Neural progenitor cell (in vitro differentiated cells): Measurements from ENCODE around the gene RALGAPA2. TPM values are rescaled to one million over a fixed set of nuclear protein-coding genes. Genes with fewer than 3 reads are reported as not detected.
A peak's percentile ranks its signal among the peaks of the same experiment; 100 is the strongest.

Experiments used
- DNase-seq: peaks from one replicate; pipeline ENCODE4 v3.0.0-alpha.2; 2016; ENCODE audit warnings: low spot score
- H2AFZ ChIP-seq: fragments of 200-600 bp; sonication (generic); replicated peaks from 2 replicates; pipeline ENCODE4 v1.6.1; 2016; ENCODE audit warnings: antibody characterized with exemption
- H3F3A ChIP-seq: fragments of 200-600 bp; sonication (generic); 2 replicates; pipeline ENCODE4 v1.6.1; 2016; ENCODE audit warnings: antibody characterized with exemption, low read depth
- H3K27ac ChIP-seq: fragments of 200-600 bp; sonication (generic); 2 replicates; pipeline ENCODE4 v1.5.1; 2016; ENCODE audit warnings: mild to moderate bottlenecking
- H3K27me3 ChIP-seq: fragments of 200-600 bp; sonication (generic); 2 replicates; pipeline ENCODE4 v1.6.1; 2016; ENCODE audit warnings: mild to moderate bottlenecking, moderate library complexity
- H3K36me3 ChIP-seq: fragments of 200-600 bp; sonication (generic); 2 replicates; pipeline ENCODE4 v1.5.1; 2016
- H3K4me1 ChIP-seq: fragments of 200-600 bp; sonication (generic); 2 replicates; pipeline ENCODE4 v1.6.1; 2016; ENCODE audit warnings: mixed run types
- H3K4me2 ChIP-seq: fragments of 200-600 bp; sonication (generic); 2 replicates; pipeline ENCODE4 v1.6.1; 2016
- H3K4me3 ChIP-seq: fragments of 200-600 bp; sonication (generic); 2 replicates; pipeline ENCODE4 v1.5.1; 2016
- H3K79me2 ChIP-seq: fragments of 200-600 bp; sonication (generic); 2 replicates; pipeline ENCODE4 v1.6.1; 2016; ENCODE audit warnings: low read depth
- H3K9ac ChIP-seq: fragments of 200-600 bp; sonication (generic); 2 replicates; pipeline ENCODE4 v1.6.1; 2016
- H3K9me3 ChIP-seq: fragments of 200-600 bp; sonication (generic); 2 replicates; pipeline ENCODE4 v1.5.1; 2016; ENCODE audit warnings: low read depth
- H4K20me1 ChIP-seq: fragments of 200-600 bp; sonication (generic); 2 replicates; pipeline ENCODE4 v1.6.1; 2016; ENCODE audit warnings: low read depth
- H3K27ac Mint-ChIP-seq: 3 replicates; pipeline ENCODE4 v1.8.0; 2021; ENCODE audit warnings: mixed read lengths
- H3K27me3 Mint-ChIP-seq: 2 replicates; pipeline ENCODE4 v1.8.0; 2022; ENCODE audit warnings: low read depth, mild to moderate bottlenecking, inconsistent platforms, moderate library complexity, mixed read lengths; ENCODE audit not compliant: insufficient read depth
- H3K36me3 Mint-ChIP-seq: 3 replicates; pipeline ENCODE4 v1.8.0; 2021; ENCODE audit warnings: mixed read lengths
- H3K4me1 Mint-ChIP-seq: 3 replicates; pipeline ENCODE4 v1.8.0; 2021; ENCODE audit warnings: mixed read lengths
- H3K4me3 Mint-ChIP-seq: 3 replicates; pipeline ENCODE4 v1.8.0; 2021; ENCODE audit warnings: mild to moderate bottlenecking, moderate library complexity, mixed read lengths
- H3K9me3 Mint-ChIP-seq: 3 replicates; pipeline ENCODE4 v1.8.0; 2020; ENCODE audit warnings: mixed read lengths
- EZH2 ChIP-seq: fragments of 200-600 bp; sonication (generic); IDR thresholded peaks from 2 replicates; pipeline ENCODE4 v1.6.1; 2017; ENCODE audit warnings: antibody characterized with exemption, mild to moderate bottlenecking, moderate library complexity
- EZH2phosphoT487 ChIP-seq: fragments of 200-600 bp; sonication (generic); IDR thresholded peaks from 2 replicates; pipeline ENCODE4 v1.6.1; 2017; ENCODE audit warnings: antibody characterized with exemption
- total RNA-seq: library from RNA; depleted of rRNA; stranded (reverse); fragments of >200 nt; gene quantifications from 2 replicates; pipeline ENCODE4 v1.2.3, GENCODE V29; 2015; ENCODE audit warnings: low replicate concordance
- TF ChIP-seq, protein P1 (sequence below): fragments of 200-600 bp; sonication (generic); IDR thresholded peaks from 2 replicates; pipeline ENCODE4 v1.5.1; 2017; ENCODE audit warnings: antibody characterized with exemption, mild to moderate bottlenecking

The RALGAPA2 gene
- total RNA-seq, 1 donor from 2014 or later: 25.9 TPM

DNA sequence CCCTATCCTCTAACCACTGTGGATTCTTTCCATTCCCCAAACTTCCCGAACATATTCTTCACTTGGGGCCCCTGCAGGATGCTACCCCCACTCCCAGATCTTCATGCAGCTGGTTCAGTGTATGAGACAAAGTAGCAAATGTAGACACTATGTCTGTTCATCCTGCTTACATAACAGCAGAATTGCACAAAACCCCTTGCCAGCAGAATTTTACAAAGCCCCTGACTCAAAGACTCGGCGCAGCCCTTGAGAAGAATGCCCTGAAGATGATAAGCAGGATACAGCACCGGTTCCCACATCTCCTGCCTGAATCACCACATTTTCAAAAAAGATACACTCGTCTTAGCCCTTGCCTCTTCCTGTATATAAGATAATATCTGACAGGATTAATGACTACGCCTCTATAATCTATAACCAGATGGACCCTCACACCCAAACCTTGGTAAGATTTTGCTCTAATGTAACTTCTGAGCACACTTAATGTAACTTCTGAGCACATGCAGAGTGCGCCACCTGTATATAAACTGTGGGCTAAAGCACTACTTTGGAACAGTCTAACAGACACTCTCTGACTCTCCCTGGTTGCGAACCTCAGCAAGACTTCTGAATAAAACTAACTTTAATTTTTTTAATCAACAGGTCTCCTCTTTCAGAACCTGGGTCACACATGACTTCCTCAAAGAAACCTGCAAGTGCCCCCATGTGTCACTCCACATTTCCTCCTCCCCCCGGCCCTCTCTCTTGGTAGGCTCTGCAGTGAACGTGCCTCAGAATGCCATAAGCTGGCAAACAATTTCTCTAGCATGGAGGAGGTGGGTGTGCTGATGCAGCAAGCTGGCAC lies 28.7 kb downstream of the RALGAPA2 start:
- peaks cover 4% of the 10 kb centered on the region for H3K4me1 Mint-ChIP-seq
- H4K20me1 ChIP-seq: peaks cover 14% of the 10 kb centered on the region
- peaks cover 61% of the 10 kb centered on the region for H3K79me2 ChIP-seq
- H3K4me3 Mint-ChIP-seq: no peak overlapping the region
- peaks cover 10% of the 10 kb centered on the region for H3K4me1 ChIP-seq
- no peak overlapping the region for H3K9ac ChIP-seq
- no peaks in the 10 kb centered on the region for H3K36me3 ChIP-seq
- no peak for TF ChIP-seq EZH2
- TF ChIP-seq EZH2phosphoT487: no peak
- TF ChIP-seq, protein P1, sequence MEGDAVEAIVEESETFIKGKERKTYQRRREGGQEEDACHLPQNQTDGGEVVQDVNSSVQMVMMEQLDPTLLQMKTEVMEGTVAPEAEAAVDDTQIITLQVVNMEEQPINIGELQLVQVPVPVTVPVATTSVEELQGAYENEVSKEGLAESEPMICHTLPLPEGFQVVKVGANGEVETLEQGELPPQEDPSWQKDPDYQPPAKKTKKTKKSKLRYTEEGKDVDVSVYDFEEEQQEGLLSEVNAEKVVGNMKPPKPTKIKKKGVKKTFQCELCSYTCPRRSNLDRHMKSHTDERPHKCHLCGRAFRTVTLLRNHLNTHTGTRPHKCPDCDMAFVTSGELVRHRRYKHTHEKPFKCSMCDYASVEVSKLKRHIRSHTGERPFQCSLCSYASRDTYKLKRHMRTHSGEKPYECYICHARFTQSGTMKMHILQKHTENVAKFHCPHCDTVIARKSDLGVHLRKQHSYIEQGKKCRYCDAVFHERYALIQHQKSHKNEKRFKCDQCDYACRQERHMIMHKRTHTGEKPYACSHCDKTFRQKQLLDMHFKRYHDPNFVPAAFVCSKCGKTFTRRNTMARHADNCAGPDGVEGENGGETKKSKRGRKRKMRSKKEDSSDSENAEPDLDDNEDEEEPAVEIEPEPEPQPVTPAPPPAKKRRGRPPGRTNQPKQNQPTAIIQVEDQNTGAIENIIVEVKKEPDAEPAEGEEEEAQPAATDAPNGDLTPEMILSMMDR: no peak
- H2AFZ ChIP-seq: no peak overlapping the region
- H3K27ac ChIP-seq: no peak overlapping the region
- no peak for DNase-seq
- no peaks in the 10 kb centered on the region for H3F3A ChIP-seq
- H3K9me3 ChIP-seq: no peaks in the 10 kb centered on the region
- H3K27ac Mint-ChIP-seq: no peak overlapping the region
- H3K4me3 ChIP-seq: no peak overlapping the region
- H3K9me3 Mint-ChIP-seq: peaks cover 2% of the 10 kb centered on the region
- H3K27me3 Mint-ChIP-seq: peaks cover 2% of the 10 kb centered on the region
- H3K36me3 Mint-ChIP-seq: peaks cover 13% of the 10 kb centered on the region
- H3K4me2 ChIP-seq: no peak overlapping the region
- H3K27me3 ChIP-seq: no peaks in the 10 kb centered on the region

DNA sequence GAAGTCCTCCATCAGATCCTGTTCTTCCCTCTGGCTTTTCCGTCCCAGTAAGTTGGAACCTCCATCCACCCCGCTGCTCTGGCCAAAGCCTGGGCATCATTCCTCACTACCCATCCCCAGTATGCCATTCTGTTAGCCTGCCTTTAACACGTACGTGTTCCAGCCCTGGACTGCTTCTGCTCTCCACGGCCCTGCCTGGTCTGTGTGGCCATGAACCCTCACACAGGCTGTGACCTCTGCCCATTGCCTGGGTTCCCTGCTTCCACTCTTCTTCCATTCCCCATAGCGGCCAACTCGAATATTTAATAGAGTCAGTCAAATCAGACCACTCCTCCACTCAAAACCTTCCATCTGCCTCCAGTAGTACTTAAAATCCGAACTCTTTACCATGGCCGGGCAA lies 29.4 kb downstream of the RALGAPA2 start:
- Histone ChIP-seq H3K27ac (no peak overlapping the region), H3K27me3 (no peaks in the 10 kb centered on the region), H3K4me1 (peaks cover 10% of the 10 kb centered on the region), H3K36me3 (no peaks in the 10 kb centered on the region), H3K79me2 (peaks cover 55% of the 10 kb centered on the region), H3K9me3 (no peaks in the 10 kb centered on the region), H4K20me1 (peaks cover 14% of the 10 kb centered on the region), H3K4me2 (no peak overlapping the region), H3K4me3 (no peak overlapping the region), H2AFZ (no peak overlapping the region), H3K9ac (no peak overlapping the region), H3F3A (no peaks in the 10 kb centered on the region)
- H3K27ac Mint-ChIP-seq: no peak overlapping the region
- no peak overlapping the region for H3K4me3 Mint-ChIP-seq
- peaks cover 4% of the 10 kb centered on the region for H3K4me1 Mint-ChIP-seq
- H3K9me3 Mint-ChIP-seq: peaks cover 2% of the 10 kb centered on the region
- H3K27me3 Mint-ChIP-seq: peaks cover 2% of the 10 kb centered on the region
- DNase-seq: no peak
- peaks cover 17% of the 10 kb centered on the region for H3K36me3 Mint-ChIP-seq
- TF ChIP-seq EZH2phosphoT487 (no peak), EZH2 (no peak)
- TF ChIP-seq, protein P1: no peak

- DNase-seq: no peak
- H3K9me3 ChIP-seq: no peaks in the 10 kb centered on the region
- H3K9ac ChIP-seq: no peak overlapping the region
- H3K4me2 ChIP-seq: no peak overlapping the region
- no peak overlapping the region for H2AFZ ChIP-seq
- H3K79me2 ChIP-seq: peaks cover 39% of the 10 kb centered on the region
- no peak overlapping the region for H3K27ac ChIP-seq
- peaks cover 20% of the 10 kb centered on the region for H3K36me3 Mint-ChIP-seq
- TF ChIP-seq EZH2phosphoT487: no peak
- no peak for TF ChIP-seq EZH2
- TF ChIP-seq, protein P1: no peak
- no peaks in the 10 kb centered on the region for H3F3A ChIP-seq
- peak overlapping the region; percentile 58 for H3K27ac Mint-ChIP-seq
- H3K4me1 Mint-ChIP-seq: peaks cover 7% of the 10 kb centered on the region
- H3K4me3 ChIP-seq: no peak overlapping the region
- H4K20me1 ChIP-seq: peaks cover 14% of the 10 kb centered on the region
- H3K9me3 Mint-ChIP-seq: peaks cover 2% of the 10 kb centered on the region
- no peak overlapping the region for H3K4me3 Mint-ChIP-seq
- no peaks in the 10 kb centered on the region for H3K27me3 ChIP-seq
- no peaks in the 10 kb centered on the region for H3K36me3 ChIP-seq
- H3K4me1 ChIP-seq: peaks cover 10% of the 10 kb centered on the region
- peaks cover 2% of the 10 kb centered on the region for H3K27me3 Mint-ChIP-seq
Measured at GRCh38 chr20:20680991-20681508, 31.4 kb downstream of the RALGAPA2 start.
